SU-DHL-6 (cell line): ENCODE data around the gene GEMIN4.

ENCODE experiments used
- H2AFZ ChIP-seq: fragments of 200-600 bp; sonication (generic); 2 replicates; pipeline ENCODE4 v1.6.1; 2014; ENCODE audit warnings: low read depth, mild to moderate bottlenecking, moderate library complexity, mixed read lengths, antibody characterized with exemption, low read length; ENCODE audit not compliant: severe bottlenecking
- H3F3A ChIP-seq: fragments of 200-600 bp; shearing (Covaris generic); 2 replicates; pipeline ENCODE4 v1.6.0; 2016; ENCODE audit warnings: antibody characterized with exemption, mild to moderate bottlenecking; ENCODE audit not compliant: insufficient read depth
- H3K27ac ChIP-seq: fragments of 200-600 bp; sonication (generic); 2 replicates; pipeline ENCODE4 v1.5.1; 2016; ENCODE audit warnings: low read depth, mild to moderate bottlenecking, low read length, moderate library complexity, mixed read lengths
- H3K27me3 ChIP-seq: fragments of 200-600 bp; sonication (generic), shearing (Covaris generic); 2 replicates; pipeline ENCODE4 v1.6.0; 2014; ENCODE audit warnings: mild to moderate bottlenecking, low read length
- H3K36me3 ChIP-seq: fragments of 200-600 bp; sonication (generic); 2 replicates; pipeline ENCODE4 v1.6.1; 2014; ENCODE audit warnings: mild to moderate bottlenecking, low read length, mixed read lengths
- H3K4me2 ChIP-seq: fragments of 300-600, 200-600 bp; shearing (Covaris generic), sonication (generic); 2 replicates; pipeline ENCODE4 v1.6.0; 2014; ENCODE audit warnings: low read length, low read depth, mild to moderate bottlenecking; ENCODE audit not compliant: poor library complexity, severe bottlenecking
- H3K4me3 ChIP-seq: fragments of 200-600 bp; sonication (generic); 2 replicates; pipeline ENCODE4 v1.5.1; 2014; ENCODE audit warnings: antibody characterized with exemption, low read length, mild to moderate bottlenecking, mixed read lengths; ENCODE audit not compliant: insufficient read depth, poor library complexity, severe bottlenecking
- H3K79me2 ChIP-seq: fragments of 200-600 bp; sonication (generic); 2 replicates; pipeline ENCODE4 v1.6.1; 2014; ENCODE audit warnings: mild to moderate bottlenecking, low read length, moderate library complexity; ENCODE audit not compliant: insufficient read depth
- H3K9ac ChIP-seq: fragments of 200-600 bp; sonication (generic); 2 replicates; pipeline ENCODE4 v1.7.0; 2014; ENCODE audit warnings: mild to moderate bottlenecking, low read length
- H3K9me2 ChIP-seq: fragments of 200-600 bp; sonication (generic); replicated peaks from 2 replicates; pipeline ENCODE4 v1.6.1; 2014; ENCODE audit warnings: low read length; ENCODE audit not compliant: insufficient read depth
- H3K9me3 ChIP-seq: fragments of 200-600 bp; sonication (generic); 2 replicates; pipeline ENCODE4 v1.6.1; 2014; ENCODE audit warnings: low read length, mixed read lengths; ENCODE audit not compliant: insufficient read depth
- H4K20me1 ChIP-seq: fragments of 200-600 bp; sonication (generic); 2 replicates; pipeline ENCODE4 v1.6.1; 2014; ENCODE audit warnings: low read depth, mild to moderate bottlenecking, antibody characterized with exemption, low read length, moderate library complexity, mixed read lengths
- EZH2phosphoT487 ChIP-seq: fragments of 200-600 bp; sonication (generic), shearing (Covaris generic); conservative IDR thresholded peaks from 2 replicates; pipeline ENCODE4 v1.6.1; 2018; ENCODE audit warnings: mild to moderate bottlenecking, antibody characterized with exemption, low read length, moderate library complexity, mixed read lengths
- TF ChIP-seq, protein P1 (sequence below): fragments of 200-600 bp; sonication (generic); IDR thresholded peaks from one replicate; pipeline ENCODE4 v1.5.1; 2017; ENCODE audit warnings: antibody characterized with exemption, mild to moderate bottlenecking, low read length, moderate library complexity; ENCODE audit not compliant: insufficient read depth, poor library complexity, severe bottlenecking

GEMIN4 gene

DNA sequence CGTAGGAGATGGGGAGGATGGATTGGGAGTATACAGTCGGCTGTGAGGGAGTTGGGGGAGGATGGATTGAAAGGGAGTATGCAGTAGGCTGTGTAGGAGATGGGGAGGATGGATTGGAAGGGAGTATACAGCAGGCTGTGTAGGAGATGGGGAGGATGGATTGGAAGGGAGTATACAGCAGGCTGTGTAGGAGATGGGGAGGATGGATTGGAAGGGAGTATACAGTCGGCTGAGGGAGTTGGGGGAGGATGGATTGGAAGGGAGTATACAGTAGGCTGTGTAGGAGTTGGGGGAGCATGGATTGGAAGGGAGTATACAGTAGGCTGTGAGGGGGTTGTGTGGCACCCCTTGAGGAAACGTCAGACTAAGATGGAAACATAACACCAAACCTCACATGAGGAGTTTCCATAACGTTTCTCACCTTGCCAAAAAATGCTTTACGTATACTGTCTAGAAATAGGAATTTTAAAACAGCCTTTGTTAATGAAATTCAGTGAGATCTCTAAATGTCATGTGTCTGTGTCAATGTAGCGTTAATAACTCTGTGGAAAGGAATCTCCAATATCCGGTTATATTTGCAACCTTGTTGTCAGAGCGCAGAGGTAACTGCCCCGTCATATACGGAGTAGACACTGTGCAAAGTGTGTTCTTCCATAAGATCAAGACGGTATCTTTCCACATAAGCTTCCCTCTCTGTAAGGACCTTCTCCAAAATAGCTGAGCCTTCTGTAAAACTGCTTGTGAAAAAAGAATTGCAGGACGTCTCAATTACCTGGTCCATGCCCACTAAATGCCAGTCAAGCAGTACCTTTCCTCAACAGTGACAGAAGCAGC lies 31.1 kb downstream of the GEMIN4 start:
- no peak overlapping the region for H3K4me2 ChIP-seq
- no peak overlapping the region for H3K9ac ChIP-seq
- H2AFZ ChIP-seq = no peak overlapping the region
- no peaks in the 10 kb centered on the region for H3K79me2 ChIP-seq
- H3K9me3 ChIP-seq = no peaks in the 10 kb centered on the region
- TF ChIP-seq, protein P1, sequence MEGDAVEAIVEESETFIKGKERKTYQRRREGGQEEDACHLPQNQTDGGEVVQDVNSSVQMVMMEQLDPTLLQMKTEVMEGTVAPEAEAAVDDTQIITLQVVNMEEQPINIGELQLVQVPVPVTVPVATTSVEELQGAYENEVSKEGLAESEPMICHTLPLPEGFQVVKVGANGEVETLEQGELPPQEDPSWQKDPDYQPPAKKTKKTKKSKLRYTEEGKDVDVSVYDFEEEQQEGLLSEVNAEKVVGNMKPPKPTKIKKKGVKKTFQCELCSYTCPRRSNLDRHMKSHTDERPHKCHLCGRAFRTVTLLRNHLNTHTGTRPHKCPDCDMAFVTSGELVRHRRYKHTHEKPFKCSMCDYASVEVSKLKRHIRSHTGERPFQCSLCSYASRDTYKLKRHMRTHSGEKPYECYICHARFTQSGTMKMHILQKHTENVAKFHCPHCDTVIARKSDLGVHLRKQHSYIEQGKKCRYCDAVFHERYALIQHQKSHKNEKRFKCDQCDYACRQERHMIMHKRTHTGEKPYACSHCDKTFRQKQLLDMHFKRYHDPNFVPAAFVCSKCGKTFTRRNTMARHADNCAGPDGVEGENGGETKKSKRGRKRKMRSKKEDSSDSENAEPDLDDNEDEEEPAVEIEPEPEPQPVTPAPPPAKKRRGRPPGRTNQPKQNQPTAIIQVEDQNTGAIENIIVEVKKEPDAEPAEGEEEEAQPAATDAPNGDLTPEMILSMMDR = no peak
- TF ChIP-seq EZH2phosphoT487 = no peak
- H3K27me3 ChIP-seq = no peaks in the 10 kb centered on the region
- H3K9me2 ChIP-seq = no peaks in the 10 kb centered on the region
- no peaks in the 10 kb centered on the region; the same call in none of the 2 replicates for H3F3A ChIP-seq
- no peak overlapping the region for H3K4me3 ChIP-seq
- H3K36me3 ChIP-seq = no peaks in the 10 kb centered on the region
- no peak overlapping the region for H3K27ac ChIP-seq
- no peaks in the 10 kb centered on the region for H4K20me1 ChIP-seq

- Histone ChIP-seq H3K79me2 (peaks cover 15% of the 10 kb centered on the region), H2AFZ (no peak overlapping the region), H3K9ac (no peak overlapping the region), H3K9me2 (no peaks in the 10 kb centered on the region), H3K4me3 (no peak overlapping the region), H3K27ac (no peak overlapping the region), H3K27me3 (no peaks in the 10 kb centered on the region), H3K36me3 (no peaks in the 10 kb centered on the region), H3K4me2 (no peak overlapping the region), H4K20me1 (no peaks in the 10 kb centered on the region), H3K9me3 (no peaks in the 10 kb centered on the region), H3F3A (no peaks in the 10 kb centered on the region; the same call in none of the 2 replicates)
- TF ChIP-seq, protein P1 = no peak
- no peak for TF ChIP-seq EZH2phosphoT487
Measured at GRCh38 chr17:718075-718474, 34.0 kb downstream of the GEMIN4 start.

DNA sequence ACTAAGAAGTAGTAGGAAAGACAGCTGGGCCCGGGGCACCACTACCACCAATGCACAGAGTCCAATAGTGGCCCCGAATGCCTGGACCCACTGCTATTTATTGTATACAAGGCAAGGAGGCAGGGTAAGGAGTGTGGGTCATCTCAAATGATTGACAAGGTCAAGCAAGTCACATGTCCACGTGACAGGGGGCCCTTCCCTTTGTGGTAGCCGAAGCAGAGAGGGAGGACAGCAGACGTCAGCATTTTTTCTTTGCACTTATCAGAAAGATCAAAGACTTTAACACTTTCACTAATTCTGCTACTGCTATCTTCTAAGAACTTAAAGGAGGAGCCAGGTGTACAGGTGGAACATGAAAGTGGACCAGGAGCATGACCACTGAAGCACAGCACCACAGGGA lies 43.9 kb downstream of the GEMIN4 start:
- H3K36me3 ChIP-seq = 0 out of 2 replicates have a peak, but pooled peaks cover 2% of the 10 kb centered on the region
- H3K79me2 ChIP-seq = peaks cover 37% of the 10 kb centered on the region
- no peak overlapping the region for H3K27ac ChIP-seq
- TF ChIP-seq, protein P1 = no peak
- TF ChIP-seq EZH2phosphoT487 = no peak
- no peaks in the 10 kb centered on the region for H3F3A ChIP-seq
- H4K20me1 ChIP-seq = no peaks in the 10 kb centered on the region; the same call in 1 of the 2 replicates
- H3K4me3 ChIP-seq = no peak overlapping the region
- no peaks in the 10 kb centered on the region for H3K9me2 ChIP-seq
- no peaks in the 10 kb centered on the region for H3K9me3 ChIP-seq
- no peak overlapping the region for H2AFZ ChIP-seq
- no peak overlapping the region for H3K9ac ChIP-seq
- no peaks in the 10 kb centered on the region for H3K27me3 ChIP-seq
- no peak overlapping the region for H3K4me2 ChIP-seq
